Mesenteric fat pad (tissue), 1 donor: ENCODE data around the gene GNG13. TPM values are rescaled to one million over a fixed set of nuclear protein-coding genes. Genes with fewer than 3 reads are reported as not detected.
A peak's percentile ranks its signal among the peaks of the same experiment; 100 is the strongest.

Source experiments
- DNase-seq: peaks from one replicate; pipeline ENCODE4 v3.0.0-alpha.2; 2020; ENCODE audit warnings: low spot score
- total RNA-seq: library from RNA; stranded (reverse); fragmentation: NEBNext Ultra II Directional; extraction: Animal tissue kit (Norgen Biotek cat#: 25700); gene quantifications from one replicate; pipeline ENCODE4 v1.2.1, GENCODE V29; 2021
- donor health status: DM: yes; HTN: yes; CAD: no.

The GNG13 gene
- total RNA-seq, 1 donor from 2014 or later, result not detected

DNA sequence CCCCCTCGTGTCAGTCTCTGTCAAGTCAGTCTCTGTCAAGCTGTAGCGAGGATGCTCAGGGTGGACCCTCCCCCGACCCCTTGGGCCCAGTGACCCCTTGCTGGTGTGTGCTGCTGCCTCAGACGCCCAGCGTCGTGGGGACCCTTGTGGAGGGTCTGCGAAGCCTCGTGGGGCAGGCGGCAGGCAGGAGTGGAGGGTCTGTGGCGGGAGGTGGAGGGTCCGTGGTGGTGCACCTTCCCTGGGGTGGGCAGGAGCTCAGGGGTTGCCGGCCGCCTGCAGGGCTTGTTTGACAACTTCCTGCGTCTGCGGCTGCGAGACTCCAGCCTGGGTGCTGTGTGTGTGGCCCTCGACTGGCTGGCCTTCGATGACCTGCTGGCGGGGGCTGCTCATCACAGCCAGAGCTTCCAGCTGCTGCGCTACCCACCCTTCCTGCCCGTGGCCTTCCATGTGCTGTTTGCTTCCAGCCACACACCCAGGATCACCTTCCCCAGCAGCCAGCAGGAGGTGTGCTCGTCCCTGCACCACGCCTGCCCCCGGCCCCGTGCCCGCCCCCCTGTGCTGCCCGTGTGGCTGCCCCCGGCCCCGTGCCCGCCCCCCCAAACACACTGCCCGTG, 5.6 kb downstream of the GNG13 start:
- DNase-seq, result no peak

DNA sequence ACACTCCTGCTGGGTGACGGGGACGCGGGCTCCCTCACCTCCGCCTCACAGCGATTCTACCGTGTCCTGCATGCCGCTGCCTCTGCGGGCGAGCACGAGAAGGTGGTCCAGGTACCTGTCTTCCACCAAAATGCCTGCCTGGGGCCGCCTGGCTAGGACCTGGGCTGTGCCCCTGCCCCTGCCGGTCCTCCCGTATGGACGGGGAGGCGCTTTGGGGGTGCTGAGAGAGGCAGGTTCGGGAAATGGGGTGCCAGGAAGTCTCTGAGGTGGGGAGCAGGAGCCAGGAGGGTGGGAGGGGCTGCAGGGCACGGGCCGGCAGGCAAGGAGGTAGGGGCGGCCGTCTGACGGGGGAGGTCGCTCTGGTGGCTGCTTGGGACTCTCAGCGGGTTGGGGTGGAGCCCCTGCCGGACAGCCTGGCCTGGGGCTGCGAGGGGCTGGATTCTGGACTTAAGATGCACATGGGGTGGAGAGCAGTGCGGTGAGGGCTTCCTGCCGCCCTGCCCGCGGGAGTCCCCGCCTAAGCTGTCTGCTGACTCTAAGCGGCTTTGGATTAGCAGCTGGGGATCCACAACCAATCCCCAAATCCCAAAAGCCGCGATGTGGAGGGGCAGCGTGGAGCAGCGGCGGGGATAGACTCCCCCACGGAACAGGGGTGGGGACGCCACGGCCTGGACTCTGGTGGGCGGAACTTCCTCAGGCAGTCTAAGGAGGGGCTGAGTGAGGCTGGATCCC, 6.3 kb downstream of the GNG13 start:
- no peak for DNase-seq

DNA sequence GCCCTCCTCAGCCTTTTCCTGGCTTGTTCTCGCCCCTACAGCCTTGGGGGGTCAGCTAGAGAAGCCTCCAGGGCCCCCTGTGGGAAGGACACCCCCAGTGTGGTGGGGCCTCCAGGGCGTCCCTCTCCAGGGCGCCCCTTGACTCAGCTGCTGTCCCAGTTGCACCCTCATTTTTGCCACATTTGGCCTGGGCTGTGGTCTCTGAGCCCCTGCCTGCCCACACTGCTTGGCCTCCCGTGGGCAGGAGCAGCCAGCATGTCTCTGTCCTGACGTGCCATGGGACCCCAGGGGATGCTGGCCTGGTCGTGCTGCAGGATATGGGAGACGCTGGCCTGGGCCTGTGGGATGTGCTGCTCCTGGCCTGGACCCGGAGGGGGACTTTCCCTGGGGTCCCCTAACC, 7.1 kb downstream of the GNG13 start:
- no peak for DNase-seq

DNA sequence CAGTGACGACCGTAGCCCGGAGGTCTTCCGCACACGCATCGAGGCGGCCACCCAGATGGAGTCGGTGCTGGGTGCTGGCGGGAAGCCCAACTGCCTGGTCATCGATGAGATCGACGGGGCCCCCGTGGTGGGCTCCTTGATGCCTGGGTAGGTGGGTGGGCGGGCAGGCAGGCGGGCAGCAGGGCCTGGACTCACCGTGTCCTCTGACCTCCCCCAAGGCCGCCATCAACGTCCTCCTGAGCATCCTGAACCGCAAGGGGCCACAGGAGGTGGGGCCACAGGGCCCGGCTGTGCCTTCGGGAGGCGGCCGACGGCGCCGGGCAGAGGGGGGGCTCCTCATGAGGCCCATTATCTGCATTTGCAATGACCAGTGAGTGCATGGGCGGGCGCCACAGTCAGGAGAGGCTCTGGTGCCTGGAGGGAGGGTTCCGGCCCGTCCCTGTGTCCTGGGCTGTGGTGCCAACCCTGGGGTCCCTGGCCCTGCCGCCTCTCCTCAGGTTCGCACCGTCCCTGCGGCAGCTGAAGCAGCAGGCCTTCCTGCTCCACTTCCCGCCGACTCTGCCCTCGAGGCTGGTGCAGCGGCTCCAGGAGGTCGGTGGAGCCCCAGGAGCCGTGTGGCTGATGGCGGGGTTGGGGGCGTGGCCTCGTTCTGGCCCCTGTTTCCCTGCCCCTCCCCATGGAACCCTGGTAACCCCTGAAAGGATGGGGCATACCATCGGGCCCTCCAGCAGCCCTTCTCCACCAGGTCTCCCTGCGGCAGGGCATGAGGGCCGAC, 8.1 kb downstream of the GNG13 start:
- DNase-seq, result no peak

DNA sequence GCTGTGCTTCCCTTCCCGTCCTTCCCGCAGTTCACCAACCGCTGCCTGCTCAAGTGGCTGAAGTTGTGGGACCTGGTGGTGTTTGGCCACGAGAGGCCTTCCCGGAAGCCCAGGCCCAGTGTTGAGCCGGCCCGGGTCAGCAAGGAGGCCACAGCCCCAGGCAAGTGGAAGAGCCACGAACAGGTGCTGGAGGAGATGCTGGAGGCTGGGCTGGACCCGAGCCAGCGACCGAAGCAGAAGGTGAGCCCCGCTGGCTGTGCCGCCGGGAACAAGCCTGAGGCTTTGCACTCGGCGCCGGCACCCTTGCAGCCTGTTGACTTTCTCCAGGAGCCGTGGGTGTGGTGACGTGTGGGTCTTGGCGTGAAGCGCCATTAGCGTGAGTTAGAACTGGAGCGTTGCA, 9.4 kb downstream of the GNG13 start:
- no peak for DNase-seq

DNA sequence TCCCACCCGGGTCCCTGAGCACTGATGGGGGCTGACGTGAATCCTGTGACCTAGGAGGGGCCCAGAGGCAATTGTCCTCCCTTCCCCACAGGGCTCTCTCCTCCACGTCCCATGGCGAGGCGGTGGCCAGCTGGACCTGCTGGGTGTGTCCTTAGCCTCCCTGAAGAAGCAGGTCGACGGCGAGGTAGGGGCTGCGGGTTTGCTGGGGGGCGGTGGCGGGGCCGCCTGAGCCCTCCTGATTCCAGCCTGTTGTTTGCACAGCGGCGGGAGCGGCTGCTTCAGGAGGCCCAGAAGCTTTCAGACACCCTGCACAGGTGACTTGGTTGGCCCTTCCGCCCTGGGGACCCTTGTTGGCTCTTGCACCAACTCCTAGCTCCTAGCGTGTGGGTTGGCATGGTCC, 10.4 kb downstream of the GNG13 start:
- no peak for DNase-seq

DNA sequence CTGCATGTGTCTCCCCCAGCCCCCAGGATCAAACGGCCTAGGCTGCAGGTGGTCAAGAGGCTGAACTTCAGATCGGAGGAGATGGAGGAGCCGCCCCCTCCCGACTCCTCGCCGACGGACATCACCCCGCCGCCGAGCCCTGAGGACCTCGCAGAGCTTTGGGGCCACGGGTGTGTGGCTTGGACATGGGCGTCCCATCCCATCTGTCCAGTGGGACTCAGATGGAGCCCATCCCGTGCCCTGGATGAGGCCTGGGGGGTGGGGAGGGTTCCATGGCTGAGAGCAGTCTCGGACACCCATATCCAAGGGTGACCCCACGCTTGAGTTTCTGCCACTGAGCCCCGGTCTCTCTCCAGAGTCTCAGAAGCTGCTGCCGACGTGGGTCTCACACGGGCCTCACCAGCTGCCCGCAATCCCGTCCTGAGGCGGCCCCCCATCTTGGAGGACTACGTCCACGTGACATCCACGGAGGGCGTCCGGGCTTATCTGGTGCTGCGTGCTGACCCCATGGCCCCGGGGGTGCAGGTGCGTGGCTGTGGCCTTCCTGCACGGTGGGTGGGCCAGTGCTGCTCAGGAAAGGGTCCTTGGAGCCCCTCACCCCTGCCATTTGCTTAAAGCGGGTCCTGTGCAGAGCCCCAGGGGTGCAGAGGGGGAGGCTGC, 11.2 kb downstream of the GNG13 start:
- no peak for DNase-seq

DNA sequence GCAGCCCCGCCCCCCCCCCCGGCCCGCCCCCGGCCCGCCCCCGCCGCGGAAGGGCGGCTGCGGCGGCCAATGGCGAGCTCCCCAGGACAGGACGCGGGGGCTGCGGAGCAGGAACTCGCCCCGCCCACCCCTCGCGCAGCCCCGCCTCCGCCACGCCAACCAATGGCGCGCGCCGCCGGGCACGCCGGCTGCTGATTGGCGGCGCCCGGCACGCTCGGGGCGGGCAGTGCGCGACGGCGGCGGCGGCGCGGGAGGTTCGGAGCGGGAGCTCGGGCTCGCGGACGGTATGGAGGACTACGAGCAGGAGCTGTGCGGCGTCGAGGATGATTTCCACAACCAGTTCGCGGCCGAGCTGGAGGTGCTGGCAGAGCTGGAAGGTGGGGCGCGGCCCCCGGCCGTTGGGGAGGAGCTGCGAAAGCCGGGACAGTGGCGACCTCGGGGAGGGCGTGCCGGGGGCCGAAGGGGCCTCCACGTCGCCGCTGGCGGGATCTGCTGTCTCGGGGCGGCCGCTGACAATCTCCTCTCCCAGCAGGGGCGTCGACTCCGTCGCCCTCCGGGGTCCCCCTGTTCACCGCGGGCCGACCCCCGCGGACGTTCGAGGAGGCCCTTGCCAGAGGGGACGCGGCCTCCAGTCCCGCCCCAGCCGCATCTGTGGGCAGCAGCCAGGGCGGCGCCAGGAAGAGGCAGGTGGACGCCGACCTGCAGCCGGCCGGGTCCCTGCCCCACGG, 12.0 kb downstream of the GNG13 start, which contains the start of gene CHTF18:
CHTF18 (plus strand) TSS at position 222 of the 728 bp plus-strand sequence; CDS start at position 287, 65 bp downstream.
- peak; percentile 98 for DNase-seq

DNA sequence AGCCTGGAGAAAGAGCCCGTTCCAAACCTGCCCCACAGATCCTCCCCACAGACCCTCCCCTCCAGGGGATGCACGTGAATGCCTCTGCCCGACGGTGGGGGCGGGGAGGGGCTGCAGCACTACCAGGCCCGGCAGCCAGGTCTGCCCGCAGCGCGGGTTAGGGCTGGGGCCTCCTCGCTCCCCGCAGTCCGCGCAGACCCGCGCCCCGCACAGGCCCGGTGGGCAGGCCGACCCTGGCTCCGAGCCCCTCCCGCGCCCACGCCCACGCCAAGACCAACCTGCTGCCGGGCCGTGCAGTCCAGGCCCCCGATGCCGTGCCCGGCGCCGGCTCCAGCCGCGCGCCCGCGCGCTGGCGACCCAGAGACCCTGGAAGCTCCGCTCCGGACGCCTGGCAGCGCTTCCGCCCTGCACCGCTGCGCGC, 12.5 kb downstream of the GNG13 start, which contains the start of gene RPUSD1:
RPUSD1 (minus strand) TSS at position 404 of the 421 bp plus-strand sequence. CDS start 644 bp downstream, outside the sequence.
- no peak for DNase-seq

DNA sequence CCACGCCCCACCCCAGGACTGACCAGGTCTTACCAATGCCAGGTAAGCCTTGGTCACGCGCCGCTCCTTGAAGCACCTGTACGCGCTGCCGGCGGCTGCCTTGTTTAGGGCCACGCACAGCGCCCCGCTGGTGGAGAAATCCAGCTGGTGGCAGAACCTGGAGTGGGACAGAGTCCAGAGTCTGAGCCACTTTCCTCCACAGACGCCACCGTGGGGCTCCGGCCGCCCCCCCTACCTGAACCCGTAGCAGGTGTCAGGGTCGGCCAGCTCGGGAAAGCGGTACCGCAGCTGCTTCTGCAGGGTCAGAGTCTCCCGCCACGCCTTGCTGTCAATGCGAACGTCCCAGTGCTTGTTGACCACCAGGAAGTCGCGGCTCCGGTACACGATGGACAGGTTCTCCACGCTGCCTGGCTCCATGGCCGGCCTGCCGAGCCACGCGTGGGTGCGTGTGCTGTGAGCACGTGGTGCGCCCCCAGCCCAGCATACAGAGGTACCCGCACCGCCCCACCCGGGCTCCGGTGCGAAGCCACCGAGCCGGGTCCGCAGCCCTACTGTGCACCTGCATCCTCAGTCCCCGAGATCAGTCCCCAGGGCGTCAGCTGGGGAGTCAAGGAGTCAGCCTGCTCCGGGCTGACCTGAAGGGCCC, 13.1 kb downstream of the GNG13 start:
- no peak for DNase-seq

DNA sequence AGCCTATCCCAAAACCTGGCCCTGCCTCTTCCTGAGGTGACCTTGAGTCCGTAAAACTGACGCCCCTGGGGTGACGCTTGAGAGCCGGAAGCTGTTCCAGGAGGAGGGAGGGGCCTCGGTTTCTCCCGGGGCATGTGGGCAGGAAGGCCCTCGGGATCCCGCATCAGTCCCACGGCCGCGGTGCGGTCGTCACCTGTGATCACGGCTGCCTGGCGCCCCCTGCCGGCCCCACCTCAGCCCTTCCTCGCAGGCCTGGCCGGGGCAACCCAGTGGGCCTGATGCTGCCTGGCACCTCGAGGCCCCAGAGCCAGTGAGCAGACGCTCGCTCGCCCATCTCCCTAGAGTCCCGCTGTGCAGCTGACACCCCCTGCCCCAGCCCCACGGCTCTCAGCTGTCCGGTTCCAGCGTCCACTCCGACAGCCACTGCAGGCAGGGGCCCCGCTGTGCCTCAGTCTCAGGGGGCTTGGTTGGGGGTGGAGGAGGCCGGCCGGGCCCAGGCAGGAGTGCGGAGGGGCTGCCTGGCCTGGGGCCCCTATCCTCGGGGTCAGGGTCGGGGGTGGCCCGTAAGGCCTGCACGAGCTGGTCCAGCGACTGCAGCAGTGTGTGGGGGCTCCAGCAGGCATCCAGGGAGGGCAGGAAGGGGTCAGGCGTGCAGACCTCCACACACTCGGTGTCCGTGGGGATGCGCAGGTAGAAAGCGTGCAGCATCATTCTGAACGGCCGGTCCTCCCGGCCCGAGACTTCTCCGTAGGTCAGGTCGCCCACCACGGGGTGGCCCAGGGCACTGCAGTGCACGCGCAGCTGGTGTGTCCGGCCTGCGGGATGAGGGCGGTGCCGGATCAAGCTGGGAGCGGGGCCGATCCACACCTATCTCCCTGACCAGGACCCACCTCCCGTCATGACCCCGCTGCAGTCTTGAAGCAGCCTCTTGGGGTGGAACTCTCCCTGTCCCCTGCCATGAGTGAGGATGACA, 14.7 kb downstream of the GNG13 start:
- DNase-seq, result no peak

DNA sequence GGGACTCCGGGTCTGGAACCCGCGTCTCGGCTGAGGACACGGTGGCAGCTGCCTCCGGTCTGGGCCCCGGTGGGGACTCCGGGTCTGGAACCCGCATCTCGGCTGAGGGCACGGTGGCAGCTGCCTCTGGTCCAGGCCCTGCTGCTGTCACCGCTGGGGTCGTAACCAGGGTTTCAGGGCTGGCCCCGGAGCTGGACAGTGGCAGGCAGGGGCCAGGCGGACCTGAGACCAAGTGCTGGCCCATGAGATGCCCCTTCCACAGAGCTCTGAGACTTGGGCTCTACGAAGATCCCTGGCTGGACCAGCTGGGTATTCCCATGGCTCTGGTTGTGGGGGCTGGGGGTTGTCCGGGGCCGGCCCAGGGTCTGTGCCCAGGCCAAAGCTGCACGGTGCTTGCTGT, 16.1 kb downstream of the GNG13 start:
- no peak for DNase-seq

DNA sequence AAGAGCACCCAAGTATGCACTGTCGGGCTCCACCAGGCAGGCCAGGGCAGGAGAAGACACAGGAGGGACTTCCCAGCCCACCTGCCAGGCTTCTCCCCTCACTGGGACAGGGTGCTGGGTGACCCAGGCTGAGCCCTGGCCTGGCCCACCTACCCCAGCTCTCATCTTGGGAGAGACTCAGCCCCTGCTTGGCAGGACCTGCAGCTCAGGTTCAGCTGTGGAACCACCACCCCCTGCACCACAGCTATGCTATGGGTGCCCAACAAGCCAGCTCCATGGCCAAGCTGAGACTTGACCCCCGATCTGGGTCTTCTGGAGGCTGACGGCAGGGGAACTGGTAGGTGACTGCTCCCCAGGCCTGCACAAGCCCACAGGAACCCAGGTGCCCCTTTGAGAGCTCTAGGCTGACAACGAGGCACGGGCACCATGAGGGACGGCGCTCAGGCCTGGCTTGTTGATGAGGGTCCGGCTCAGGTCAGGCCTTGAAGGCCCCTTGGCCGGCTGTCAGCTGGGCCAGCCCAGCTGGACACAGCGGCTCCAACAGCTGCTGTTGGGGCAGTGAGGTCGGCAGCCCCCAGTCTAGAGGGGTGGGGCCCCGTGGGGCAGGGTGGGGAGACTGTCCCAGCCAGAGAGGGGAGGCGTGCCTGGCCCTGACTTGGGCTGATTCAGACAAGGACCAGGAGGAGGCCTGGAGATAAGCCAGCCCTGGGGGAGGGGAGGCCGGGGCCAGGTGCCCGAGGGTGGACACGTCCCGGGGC, 17.0 kb downstream of the GNG13 start:
- no peak for DNase-seq

DNA sequence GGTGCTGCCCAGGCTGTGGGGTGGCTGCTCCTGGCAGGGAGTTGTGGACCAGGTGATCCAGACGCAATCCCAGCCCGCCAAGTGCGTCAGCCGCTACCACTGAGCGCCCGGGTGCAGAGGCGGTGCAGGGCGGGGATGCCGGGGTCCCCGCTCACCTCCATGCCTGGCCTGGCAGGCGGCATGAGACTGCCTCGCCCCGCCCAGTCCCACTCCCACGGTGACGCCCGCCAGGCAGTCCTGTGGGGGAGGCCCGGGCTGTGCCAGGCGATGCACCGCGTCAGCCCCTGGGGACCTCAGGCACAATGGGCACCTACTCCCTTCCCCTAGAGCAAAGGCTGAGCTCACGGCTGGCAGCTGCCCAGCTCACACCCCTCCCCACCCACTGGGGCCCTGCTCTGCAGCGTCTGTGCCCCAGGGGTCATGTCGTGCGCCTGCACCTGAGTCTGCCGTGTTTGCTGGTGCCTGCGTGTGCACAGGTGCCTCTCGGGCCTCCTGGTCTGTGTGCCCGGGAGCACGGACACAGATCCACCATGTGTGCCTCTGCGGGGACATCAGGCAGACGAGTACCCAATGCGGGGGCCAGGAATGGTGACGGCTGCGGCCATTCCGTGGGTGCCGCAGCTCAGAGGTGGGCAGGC, 17.6 kb downstream of the GNG13 start:
- DNase-seq, result no peak

DNA sequence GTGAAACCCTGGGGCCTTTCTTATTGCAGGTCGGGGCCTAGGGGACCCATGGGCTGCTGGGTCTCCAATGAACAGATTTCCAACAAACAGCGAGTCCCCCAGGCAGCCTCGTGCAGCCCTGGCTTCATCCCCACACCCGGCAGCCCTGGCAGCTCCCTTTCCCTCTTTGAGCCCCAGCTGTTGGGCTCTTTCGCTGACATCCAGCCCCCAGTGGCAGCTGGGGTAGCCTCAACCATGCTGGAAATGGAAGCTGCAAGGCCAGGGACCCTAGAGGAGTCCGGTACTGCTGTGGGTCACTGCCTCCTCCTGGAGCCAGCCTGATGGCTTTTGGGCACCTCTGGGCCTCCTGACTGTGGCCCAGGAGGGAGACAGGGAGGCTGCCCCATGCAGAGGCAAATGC, 18.3 kb downstream of the GNG13 start:
- DNase-seq, result no peak

DNA sequence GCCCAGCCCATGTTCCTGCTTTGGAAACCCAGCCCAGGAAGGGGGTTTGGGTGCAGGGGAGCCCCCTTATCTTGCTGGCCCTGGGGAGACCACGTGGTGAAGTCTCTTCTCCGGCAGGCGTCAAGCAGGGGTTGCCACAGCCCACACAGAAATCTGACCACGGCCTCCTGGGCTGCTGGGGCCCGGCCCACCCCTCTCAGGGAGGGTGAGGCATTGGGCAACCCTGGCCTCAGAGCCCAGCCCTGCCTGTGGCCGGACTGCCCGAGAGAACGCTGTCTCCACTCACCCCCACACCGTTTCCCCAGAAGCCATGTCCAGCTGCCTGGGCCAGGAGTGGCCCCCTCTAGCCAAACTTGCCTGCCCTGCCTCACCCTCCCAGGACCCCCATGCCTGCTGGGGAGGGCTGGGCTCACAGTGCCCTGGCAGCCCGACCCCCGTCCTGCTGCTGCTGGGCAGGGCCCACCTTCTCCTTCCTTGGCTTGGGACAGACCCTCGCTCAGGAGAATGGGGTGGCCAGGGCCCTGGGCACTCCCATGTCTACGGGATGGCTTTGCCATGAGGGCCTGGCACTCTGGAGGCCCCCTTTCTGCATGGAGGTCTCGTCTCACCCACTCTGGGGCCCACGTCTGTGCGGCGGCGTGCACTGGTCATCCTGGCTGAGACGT, 19.1 kb downstream of the GNG13 start:
- no peak for DNase-seq

DNA sequence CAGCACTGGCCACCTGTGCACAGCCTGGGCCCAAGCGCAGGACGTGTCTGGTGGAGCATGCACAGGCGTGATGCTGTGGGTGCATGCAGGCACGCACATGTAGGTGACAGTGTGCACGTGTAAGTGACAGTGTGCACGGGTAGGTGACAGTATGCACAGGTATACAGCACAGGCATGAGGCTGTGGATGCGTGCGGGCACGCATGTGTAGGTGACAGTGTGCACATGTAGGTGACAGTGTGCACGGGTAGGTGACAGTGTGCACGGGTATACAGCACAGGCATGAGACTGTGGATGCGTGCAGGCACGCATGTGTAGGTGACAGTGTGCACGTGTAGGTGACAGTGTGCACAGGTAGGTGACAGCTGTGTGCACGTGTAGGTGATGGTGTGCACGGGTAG, 20.2 kb downstream of the GNG13 start:
- no peak for DNase-seq
